NCI-H226 (cell line): Measurements from ENCODE around the gene GJA1.
"Not testable (repeated sequence)": the region's sequence is repeated elsewhere in the genome, so short reads cannot be mapped to it uniquely, and the experiment has no call there.

Experiments
- DNase-seq: peaks from one replicate; pipeline ENCODE4 v3.0.0-alpha.2; 2015

GJA1 gene

DNA sequence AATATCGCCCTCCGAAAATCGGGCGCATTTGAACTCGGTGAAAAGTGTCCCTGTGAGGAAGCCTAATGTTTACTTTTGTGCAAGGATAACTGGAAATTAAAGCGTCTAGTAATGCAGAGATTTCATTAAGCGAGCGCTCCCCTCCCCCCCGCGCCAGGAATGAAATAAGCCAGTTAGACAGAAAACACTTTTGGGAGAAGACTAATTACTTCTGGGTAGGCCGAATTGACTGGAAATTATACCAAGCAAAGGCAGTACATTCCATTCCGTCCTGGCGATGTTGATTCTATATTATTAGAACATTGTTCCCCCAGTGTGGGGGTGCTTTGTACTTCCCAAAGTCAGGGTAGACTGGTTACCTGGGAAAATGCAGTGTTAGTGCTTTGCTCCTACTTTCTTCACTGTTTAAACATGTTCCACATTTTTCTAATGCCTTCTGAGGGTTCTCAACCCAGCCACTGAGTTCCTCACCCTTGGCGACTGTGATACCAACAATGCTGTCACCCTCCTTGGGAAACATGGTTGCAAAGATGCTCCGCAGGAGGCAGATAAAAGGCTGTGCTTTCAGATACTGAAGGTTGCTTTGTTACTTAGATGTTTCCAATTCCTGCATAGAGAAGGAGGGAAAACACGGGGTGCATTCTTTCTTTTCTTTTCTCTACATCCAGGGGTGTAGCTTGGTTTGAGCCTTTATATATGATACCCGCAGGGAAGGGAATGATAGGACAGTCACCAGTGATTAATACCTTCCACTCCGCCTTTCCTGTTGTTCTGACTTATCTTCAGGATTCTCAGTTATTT, 2.6 kb downstream of the GJA1 start:
- DNase-seq = peak; percentile 81

DNA sequence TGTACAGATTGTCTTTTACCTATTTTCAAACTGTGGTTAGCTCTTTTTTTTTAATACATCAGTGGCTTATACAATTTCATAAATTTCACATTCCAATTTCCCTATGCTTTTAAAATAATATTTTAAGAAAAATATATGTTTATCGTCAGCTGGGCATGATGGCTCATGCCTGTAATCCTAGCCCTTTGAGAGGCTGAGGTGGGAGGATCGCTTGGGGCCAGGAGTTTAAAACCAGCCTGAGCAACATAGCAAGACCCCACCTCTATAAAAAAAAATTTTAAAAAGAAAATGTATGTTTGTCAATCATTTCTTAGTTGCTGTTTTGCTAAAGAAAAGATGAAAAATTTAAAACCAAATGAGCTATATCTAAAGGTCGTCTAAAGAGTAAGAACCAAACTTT, 3.4 kb downstream of the GJA1 start:
- no peak for DNase-seq

DNA sequence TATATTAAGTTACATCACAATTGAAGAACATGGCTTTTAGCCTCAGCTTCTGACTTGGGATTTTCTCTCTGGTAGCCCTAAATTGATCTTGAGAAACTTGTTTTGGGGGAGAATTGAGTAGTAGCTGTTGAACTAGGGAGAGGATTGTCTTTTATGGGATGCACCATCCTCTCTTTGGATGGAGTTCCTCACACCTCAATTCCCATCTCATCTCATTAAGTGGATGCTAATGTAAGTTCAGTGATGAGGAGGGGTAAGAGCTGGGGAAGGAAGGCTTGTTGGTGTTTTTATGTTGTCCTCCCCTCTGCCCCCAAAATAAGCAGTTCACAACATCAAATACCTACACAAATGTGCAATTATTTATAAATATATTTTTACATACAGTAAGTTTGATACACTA, 4.0 kb downstream of the GJA1 start:
- DNase-seq = no peak

DNA sequence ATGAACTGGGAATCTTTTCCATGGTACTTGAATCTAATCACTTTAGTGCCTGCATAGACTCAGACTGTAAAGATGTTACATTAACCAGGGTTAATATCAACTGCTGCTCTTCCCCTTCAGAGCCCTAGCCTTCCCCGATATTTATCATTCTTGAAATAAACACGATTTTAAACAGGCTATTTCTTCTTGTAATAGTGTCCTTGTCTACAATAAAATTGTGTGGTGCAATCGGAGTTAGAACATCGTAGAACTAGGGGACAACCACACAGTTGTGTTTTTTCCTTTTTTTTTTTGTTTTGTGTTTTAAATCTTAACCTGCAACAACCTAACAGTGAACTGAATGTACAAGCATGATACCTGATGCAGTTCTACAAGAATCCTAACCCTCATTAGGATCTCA, 4.5 kb downstream of the GJA1 start:
- no peak for DNase-seq

- DNase-seq = no peak
Observed at GRCh38 chr6:121441477-121441876, 6.0 kb downstream of the GJA1 start.

- no peak for DNase-seq
Observed at GRCh38 chr6:121442576-121442975, 7.1 kb downstream of the GJA1 start.

DNA sequence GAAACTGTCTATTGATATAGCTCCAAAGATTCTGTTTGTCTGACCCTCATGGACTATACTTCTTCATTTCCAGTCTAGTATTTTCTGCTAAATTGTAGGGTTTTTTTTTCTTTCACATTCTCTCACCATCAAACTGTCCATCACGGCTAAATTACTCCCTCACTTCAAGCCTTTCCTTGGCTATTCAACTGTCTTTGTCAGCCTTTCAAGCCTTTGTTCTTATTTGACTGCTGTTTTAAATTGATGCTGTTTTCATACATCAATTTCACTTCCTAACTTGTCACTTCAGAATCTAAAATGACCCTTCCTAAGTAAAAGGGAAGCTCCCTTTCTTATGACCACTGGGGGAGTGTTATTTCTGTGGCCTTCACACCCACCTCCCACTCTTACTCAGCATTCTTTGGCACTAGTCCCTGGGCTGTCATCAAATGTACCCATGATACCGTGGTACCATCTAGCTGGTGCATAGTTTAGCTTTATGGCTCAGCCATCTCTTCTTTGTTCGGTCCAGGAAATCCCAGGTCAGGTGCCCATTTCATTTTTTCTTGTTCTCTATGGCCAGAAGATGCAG, 8.6 kb downstream of the GJA1 start:
- peak; percentile 53 for DNase-seq

DNA sequence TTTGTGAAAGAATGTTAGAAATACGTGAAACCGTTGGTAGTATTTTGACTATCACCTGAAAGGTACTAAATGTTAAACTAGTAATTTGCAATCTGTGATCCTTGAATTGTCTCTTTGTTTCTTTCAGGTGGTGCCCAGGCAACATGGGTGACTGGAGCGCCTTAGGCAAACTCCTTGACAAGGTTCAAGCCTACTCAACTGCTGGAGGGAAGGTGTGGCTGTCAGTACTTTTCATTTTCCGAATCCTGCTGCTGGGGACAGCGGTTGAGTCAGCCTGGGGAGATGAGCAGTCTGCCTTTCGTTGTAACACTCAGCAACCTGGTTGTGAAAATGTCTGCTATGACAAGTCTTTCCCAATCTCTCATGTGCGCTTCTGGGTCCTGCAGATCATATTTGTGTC, 11.3 kb downstream of the GJA1 start:
- not testable (repeated sequence) for DNase-seq

DNA sequence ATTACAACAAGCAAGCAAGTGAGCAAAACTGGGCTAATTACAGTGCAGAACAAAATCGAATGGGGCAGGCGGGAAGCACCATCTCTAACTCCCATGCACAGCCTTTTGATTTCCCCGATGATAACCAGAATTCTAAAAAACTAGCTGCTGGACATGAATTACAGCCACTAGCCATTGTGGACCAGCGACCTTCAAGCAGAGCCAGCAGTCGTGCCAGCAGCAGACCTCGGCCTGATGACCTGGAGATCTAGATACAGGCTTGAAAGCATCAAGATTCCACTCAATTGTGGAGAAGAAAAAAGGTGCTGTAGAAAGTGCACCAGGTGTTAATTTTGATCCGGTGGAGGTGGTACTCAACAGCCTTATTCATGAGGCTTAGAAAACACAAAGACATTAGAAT, 12.3 kb downstream of the GJA1 start:
- DNase-seq = not testable (repeated sequence)

- DNase-seq = not testable (repeated sequence)
Observed at GRCh38 chr6:121448528-121448927, 13.1 kb downstream of the GJA1 start.

- DNase-seq = no peak
Observed at GRCh38 chr6:121449331-121449730, 13.9 kb downstream of the GJA1 start.

- DNase-seq = no peak
Observed at GRCh38 chr6:121450242-121450641, 14.8 kb downstream of the GJA1 start.

DNA sequence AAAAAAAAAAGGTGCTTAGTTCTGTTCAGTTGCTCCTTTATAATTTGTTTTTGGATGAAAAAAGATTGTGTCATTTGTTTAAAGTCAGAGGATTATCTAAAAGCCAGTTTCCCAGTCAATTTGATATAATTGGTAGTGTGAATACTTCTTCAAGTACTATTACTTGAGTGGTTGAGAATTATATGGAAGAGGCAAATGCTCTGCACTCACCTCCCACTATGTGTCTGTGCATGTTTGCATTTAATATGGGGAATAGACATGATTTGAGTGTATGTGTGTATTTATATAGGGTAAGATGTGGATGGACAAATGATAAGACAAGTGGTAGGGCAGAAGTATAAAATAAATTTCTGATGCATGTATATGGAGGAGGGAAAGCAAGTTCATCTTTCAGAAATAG, 15.8 kb downstream of the GJA1 start:
- DNase-seq = no peak

GRCh38 chr6:121453191-121453590, 17.7 kb downstream of the GJA1 start:
- no peak for DNase-seq

- no peak for DNase-seq
Observed at GRCh38 chr6:121460170-121460569, 24.7 kb downstream of the GJA1 start.

GRCh38 chr6:121463087-121463486, 27.6 kb downstream of the GJA1 start:
- DNase-seq = no peak

- DNase-seq = no peak
Observed at GRCh38 chr6:121465101-121465500, 29.7 kb downstream of the GJA1 start.

GRCh38 chr6:121479486-121480098, 44.1 kb downstream of the GJA1 start:
- no peak for DNase-seq

DNA sequence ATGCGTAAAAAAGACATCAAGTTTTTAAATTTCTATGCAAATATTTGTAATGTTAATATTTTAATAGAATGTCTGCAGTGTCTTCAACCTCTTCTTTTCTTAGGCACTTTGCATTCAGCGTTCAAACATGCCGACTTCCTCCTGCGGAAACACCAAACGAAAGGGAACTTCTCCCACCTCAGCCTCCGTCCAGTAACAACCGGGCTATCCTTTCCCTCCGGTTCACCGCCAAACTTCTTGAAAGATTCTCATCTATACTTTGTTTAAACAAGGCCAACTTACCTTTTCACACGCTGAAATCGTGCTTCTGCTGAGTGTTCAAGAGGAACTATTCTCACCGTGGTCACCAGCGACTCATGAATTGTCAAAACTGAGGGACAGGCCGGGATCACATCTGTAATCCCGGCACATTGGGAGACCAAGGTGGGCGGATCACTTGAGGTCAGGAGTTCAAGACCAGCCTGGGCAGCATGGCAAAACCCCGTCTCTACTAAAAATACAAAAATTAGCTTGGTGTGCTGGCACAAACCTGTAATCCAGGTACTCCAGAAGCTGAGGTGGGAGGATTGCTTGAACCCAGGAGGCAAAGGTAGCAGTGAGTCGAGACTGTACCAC, 44.8 kb downstream of the GJA1 start:
- no peak for DNase-seq

- peak; percentile 89 for DNase-seq
Observed at GRCh38 chr6:121482004-121482693, 46.7 kb downstream of the GJA1 start.

DNA sequence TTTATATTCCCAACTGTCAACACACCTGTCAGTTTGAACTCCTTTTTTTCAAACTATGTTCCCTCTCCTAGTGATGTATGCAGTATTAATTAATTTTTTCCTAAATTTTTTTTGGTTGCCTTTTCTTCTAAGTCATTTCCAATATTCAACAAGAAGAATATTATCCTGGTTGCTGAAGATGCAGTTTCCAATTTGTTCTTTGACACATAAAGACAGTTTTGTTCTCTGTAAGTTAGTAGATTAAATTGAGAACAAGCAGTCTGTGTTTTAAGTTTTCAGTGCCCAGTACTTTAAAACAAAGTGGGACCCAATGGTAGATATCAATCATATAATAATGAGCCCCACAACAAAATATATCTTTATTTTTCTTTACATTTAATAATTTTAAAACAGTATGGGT, 47.3 kb downstream of the GJA1 start:
- no peak for DNase-seq

DNA sequence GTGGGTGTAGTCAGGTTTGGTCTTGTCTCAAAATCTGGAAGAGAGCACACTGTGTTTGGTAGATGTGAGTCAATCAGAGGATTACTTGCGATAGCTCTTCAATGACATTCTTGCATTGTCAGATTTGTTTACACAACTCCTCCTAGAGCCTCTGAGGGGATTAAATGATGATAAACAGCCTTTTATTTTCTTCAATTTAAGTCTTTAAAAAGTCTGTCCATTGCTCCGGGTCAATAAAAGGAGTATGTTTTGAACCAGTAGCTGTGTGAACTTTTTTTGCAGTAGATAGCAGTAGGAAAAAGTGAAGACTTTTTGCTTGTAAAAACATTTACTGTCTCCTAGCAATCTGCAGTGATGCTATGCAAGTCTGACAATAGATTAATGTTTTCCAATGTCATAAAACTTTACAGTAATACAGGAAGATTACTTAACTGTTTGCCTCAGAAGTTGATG, 49.9 kb downstream of the GJA1 start:
- peak; percentile 16 for DNase-seq

GRCh38 chr6:121491576-121491975, 56.1 kb downstream of the GJA1 start:
- DNase-seq = peak; percentile 7
